C1 segment of cervical spinal cord (tissue), 14 donors: Measurements from ENCODE around the gene ZNF211.

ENCODE experiments used
- DNase-seq, 14 donors: peaks; one replicate each; lab custom pipeline; 2025; lab: John Stamatoyannopoulos, UW

The ZNF211 gene

DNA sequence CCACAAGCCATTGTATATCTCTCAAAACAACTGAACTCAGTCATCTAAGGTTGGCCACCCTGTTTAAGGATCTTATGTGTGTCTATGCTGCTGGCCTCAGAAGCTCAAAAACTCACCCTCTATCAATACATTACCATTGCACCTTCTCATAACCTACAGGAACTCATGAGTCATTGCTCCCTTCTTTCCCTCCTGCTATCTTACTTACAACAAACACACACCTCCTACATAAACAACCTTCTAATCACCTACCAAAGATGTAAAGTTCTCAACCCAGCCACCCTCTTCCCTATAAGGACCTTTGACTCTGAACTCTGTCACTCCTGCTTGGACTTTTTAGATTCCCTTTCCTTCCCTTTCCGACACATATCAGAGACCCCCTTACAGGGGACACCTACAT lies 22.5 kb downstream of the ZNF211 start:
- DNase-seq: no peak

DNA sequence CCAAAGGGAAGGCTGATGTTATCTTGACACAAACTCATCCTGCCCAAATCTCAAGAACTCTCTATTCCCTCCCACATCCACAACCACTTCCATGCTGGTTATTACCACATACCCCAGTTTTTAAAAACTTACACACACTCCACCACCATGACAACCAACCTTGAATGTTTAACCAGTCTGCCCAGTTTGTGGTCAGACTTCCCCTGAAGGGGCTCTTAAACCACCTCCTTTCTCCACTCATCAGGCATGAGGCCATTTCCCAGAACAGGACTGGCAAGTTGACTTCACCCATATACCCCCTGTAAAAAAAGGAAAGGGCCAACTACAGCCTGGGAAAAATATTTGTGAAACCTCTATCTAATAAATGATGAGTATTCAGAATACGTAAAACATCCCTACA lies 23.4 kb downstream of the ZNF211 start:
- no peak for DNase-seq

DNA sequence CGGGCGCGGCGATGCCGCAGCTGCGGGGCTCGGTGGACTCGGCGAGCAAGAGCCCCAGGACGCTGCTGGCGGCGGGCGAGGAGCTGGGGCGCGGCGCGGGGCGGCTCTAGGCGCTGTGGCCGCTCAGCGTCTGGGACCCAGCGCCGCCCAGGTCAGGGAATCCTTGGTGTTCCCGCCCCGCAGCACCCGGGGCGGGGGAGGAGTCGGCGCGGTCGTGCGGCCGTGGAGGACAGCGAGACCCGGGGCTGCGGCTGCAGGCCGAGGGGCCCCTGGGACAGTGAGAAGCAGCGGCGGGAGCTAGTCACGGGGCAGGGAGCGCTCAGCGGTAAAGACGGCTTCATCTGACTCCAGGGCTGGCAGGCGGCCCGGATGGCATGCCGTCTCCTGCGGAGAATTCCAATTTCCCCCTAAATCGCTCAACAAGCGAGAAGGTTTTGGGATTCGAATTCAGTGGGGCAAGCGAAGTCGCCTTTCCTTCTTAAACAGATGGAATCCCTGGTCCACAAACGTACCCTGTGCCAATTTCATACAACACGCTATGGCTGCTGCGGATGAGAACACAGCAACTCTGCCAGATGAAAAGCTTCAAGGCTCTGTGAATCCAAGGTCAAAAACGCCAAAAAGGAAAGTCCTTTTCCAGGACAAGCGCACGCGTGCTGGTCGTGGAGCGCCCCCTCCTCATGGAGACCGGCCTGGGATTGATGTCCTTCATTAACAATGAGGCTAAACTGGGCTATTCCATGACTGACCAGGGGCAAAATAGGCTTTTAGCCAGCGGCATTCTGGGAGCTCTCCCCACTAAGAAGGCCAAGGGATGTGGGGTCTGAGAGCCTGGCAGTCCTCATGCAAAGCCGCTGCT lies 31.5 kb downstream of the ZNF211 start:
- DNase-seq: peak in 10 of 14 donors; percentile 10 to 66 (median 26)

DNA sequence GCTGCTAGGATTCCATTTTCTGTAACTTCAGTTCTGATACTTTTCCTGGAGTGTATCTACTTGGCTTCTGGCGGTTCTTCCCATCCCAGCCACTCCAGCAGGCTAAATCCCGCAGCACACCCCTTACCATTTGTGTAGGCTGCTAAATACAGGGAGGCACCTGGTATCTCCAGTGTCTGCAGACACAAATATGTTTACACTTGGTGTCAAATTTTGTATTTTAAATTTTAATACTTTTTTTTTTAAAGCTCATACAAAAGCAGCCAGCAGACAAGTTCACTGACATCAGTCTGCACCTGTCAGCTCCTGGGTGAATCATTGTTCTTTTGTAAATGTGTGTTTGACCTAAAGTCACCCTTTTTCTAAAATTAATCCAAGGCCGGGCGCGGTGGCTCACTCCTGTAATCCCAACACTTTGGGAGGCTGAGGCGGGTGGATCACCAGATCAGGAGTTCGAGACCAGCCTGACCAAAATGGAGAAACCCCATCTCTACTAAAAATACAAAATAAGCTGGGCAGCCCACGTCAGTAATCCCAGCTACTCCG lies 32.4 kb downstream of the ZNF211 start:
- DNase-seq: peak in 1 of 14 donors; percentile 48

DNA sequence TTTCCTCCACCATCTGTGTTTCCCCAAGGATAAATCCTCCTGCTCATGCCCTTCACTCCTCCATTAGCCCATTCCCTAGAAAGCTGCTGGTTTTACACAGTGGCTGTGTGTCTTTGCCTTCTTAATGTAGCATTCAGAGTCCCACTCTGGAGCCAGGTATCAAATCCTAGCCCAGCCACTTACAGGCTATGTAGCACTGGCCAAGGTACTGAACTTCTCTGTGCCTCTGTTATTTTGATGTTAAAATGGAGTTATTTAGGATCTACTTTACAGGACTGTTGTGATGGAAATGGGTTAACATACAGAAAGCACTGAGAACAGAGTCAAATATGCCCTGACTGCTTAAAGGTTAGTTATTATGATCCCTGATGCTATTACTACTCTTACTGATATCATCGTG lies 34.3 kb downstream of the ZNF211 start:
- DNase-seq: no peak

DNA sequence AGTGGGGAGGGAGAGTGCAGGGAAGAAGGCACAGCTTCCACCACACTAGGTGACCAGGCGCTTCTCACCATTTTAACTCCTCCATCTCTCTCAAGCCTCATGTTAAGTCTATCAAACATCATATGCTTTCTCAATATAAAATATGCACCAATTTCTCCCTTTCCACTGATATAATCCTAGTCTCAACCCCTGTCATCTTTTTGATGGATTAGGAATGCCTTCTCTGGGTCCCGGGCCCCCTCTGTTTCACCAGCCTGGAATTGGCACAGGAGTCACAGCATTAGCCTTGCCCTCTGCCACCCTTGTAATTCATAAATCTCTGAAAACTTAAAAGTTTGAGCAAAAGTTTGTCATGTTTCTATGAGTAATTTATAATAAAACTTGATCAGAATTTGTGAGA lies 35.7 kb downstream of the ZNF211 start, which contains the start of gene ZSCAN4:
Gene ZSCAN4, plus strand, starts transcription at position 301 of the 400 bp plus-strand sequence. CDS start 7,211 bp downstream, outside the sequence.
- DNase-seq: no peak

DNA sequence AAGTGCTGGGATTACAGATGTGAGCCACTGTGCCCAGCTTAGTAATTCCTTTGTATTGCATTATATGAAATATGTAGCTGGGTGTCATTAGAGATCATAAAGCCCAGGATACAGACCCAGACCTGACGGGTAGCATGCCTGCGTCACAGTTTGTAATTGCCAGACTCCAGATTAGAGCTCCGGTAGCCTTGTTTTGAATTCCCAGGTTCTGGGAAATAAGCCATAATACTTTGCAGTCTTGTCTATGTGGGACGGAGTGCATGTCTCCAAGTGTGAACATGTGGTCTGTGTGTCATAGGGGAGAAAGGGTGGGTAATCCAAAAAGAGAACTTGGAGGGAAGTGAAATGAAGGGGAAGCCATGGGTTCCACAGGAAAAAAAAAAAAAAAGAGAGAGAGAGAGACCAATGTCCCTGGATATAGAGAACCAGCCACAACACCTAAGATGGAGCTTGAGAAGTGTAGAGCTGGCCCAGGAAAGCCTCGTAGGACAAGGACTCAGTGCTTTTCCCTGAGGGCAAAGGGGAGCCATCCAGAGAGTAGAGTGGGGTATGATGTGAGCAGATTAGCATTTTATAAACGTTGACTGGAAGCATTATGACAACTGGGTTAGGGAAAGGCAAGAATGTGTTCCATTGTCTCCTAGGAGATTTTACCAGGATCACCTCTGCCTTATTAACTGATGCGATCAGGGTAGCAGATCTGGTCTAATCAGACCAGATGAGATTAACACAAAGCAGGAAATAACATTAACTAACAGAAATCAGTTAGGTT lies 38.3 kb downstream of the ZNF211 start:
- DNase-seq: no peak

DNA sequence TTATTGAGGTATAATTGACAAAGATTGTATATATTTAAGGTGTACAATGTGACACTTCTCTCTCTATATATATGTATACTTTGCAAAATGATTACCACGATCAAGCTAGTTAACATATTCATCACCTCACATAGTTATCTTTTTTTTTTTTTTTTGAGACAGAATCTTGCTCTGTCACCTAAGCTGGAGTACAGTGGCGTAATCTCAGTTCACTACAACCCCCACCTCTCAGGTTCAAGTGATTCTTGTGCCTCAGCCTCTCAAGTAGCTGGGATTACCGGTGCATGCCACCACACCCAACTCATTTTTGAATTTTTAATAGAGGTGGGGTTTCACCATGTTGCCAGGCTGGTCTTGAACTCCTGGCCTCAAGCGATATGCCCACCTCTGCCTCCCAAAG lies 39.5 kb downstream of the ZNF211 start:
- DNase-seq: no peak

DNA sequence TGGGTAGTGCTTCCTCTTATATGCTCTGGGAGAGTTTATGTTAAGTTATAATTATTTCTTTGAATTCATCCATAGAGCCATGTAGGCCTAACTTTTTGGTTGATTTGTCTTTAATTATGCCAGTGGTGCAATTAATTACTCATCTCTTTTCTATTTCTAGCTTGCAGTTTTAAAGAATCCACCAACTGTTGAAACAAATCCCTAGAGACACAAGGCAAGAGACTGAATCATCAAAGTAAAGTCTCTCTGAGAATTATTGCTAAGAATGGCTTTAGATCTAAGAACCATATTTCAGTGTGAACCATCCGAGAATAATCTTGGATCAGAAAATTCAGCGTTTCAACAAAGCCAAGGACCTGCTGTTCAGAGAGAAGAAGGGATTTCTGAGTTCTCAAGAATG lies 42.9 kb downstream of the ZNF211 start:
- no peak for DNase-seq

DNA sequence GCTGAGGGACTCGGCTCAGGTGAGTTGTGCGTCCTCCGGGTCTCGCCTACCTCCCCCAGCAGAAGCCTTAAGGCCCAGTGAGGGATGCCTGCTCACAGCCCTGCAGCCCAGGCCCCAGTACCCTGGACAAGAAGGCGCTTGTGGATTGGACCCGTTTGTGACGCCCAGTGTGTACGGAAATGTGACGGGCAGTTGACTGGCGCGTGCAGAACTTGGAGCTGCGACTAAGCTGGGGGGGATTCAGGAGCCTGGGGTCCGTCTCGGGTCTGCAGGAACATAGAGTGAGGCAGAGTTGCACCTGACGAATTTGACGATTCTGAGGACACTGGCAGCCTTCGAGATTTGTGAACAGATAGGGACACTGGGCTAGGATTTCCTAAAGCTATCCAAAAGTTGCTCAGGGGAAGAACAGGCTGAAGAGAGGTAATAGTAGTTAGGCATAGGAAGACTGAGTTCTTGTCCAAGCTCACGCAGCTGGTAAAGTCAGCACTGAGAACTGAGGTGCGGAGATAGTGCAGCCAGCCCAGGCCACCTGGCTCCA lies 49.3 kb downstream of the ZNF211 start:
- no peak for DNase-seq

DNA sequence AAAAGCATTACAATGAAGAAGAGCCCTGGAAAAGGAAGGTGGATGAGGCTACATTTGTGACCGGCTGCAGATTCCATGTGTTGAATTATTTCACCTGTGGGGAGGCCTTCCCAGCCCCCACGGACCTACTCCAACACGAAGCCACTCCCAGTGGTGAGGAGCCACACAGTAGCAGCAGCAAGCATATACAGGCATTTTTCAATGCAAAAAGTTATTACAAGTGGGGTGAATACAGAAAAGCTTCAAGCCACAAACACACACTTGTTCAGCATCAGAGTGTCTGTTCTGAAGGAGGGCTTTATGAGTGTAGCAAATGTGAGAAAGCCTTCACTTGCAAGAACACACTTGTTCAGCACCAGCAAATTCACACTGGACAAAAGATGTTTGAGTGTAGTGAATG lies 53.8 kb downstream of the ZNF211 start:
- DNase-seq: no peak

DNA sequence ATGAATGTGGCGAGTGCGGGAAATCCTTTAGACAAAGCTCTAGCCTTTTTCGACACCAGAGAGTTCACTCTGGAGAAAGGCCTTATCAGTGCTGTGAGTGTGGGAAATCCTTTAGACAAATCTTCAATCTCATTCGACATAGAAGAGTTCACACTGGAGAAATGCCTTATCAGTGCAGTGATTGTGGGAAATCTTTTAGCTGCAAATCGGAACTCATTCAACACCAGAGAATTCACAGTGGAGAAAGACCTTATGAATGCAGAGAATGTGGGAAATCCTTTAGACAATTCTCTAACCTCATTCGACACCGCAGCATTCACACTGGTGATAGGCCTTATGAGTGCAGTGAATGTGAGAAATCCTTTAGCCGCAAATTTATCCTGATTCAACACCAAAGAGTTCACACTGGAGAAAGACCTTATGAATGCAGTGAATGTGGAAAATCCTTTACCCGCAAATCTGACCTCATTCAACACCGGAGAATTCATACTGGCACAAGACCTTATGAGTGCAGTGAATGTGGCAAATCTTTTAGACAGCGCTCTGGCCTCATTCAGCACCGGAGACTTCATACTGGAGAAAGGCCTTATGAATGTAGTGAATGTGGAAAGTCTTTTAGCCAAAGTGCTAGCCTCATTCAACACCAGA lies 54.5 kb downstream of the ZNF211 start:
- no peak for DNase-seq

DNA sequence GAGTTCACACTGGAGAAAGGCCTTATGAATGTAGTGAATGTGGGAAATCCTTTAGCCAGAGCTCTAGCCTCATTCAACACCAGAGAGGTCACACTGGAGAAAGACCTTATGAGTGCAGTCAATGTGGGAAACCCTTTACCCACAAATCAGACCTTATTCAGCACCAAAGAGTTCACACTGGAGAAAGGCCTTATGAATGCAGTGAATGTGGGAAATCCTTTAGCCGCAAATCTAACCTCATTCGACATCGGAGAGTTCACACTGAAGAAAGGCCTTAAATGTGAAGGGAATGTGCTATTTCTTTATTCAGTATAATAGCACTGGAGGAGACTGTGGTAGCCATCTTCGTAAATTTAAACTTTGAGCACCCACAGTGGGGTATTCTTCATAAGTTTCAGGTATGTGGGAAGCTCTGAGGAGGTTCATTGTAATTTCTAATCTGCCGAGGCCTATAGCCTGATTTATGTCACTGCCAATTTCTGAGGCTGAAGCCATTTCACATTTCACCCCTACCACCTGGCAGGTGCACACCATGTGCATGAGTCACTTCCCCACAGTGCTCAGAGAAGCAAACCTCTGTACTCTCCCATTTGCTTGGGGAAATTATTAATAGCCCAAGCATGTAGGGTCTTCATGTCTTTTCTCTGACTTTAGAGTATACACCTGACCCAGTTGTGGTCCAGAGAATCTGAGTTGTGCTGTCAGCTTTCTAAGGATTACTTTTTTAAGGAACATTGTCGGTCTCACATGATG lies 55.2 kb downstream of the ZNF211 start:
- no peak for DNase-seq

DNA sequence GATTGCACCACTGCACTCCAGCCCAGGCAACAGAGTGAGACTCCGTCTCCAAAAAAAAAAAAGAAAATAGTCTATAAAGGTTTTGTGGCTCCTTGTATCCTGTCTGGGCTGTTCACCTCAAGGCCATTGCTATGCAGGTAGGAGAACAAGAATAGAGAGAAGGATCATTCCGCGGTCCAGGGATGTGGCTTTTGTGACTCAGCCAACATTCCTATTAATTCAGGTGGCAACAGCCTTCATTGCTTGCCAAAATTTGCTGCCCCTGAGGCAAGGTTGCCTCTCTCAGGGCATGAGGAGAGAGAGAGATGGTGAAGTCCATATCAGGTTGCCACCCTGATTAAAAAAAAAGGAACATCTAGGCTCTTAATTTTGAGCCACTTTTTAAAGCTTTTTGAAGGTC lies 56.8 kb downstream of the ZNF211 start:
- no peak for DNase-seq
